Erythroblast (primary cell): Measurements from ENCODE around the gene ASCC2.

Experiments used
- GATA1 ChIP-seq: IDR thresholded peaks from 2 replicates; pipeline ENCODE4 v1.6.1; 2011; ENCODE audit warnings: low read depth, mild to moderate bottlenecking, control low read depth, low read length, moderate library complexity
- POLR2A ChIP-seq: IDR thresholded peaks from 2 replicates; pipeline ENCODE4 v1.6.1; 2011; ENCODE audit warnings: mild to moderate bottlenecking, low read length

DNA sequence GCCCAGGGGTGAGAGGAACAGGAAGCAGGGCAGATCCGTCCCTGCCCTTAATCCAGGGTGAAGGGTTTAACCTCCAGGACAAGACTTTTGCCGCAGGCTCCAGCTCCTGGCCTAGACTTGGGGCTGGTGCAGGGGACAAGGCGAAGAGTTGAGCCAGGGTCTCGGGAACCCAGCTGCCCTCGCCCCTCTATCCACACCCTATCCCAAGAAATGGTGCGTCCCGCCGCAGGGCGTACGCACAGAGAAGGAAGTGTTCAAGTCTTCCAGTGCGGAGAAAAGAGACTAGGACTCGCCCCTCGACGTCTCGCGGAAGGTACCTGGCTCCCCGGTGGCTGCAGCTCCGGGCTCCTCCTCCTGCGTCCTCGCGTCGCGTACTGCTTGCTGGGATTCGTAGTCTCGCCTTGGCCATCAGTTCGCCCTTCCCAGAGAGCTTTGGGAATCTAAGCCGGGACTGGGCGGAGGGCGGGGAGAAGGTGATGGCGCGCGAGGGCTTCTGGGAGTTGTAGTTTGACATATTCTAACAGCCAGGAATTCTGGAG is 71.4 kb downstream of the ASCC2 start, which contains the start of gene ZMAT5:
- peak; percentile 85 for TF ChIP-seq POLR2A
- no peak for TF ChIP-seq GATA1
